K562 (cell line): Measurements from ENCODE around the gene ADIG.

ENCODE experiments used
- CBX5 ChIP-seq: IDR thresholded peaks from 2 replicates; pipeline ENCODE4 v1.6.1; 2014; ENCODE audit warnings: low read depth, borderline replicate concordance
- ILK ChIP-seq: fragments of 450-650 bp; IDR thresholded peaks from 2 replicates; pipeline ENCODE4 v1.6.1; 2016; ENCODE audit warnings: missing genetic modification characterization, low read depth, mild to moderate bottlenecking, missing compliant biosample characterization, moderate library complexity, borderline replicate concordance
- MAFK ChIP-seq: IDR thresholded peaks from 2 replicates; pipeline ENCODE4 v1.6.1; 2011; ENCODE audit warnings: low read length, improper control_type of control experiment
- POLR2AphosphoS2 ChIP-seq: IDR thresholded peaks from 2 replicates; pipeline ENCODE4 v1.6.1; 2012; ENCODE audit warnings: low read length, improper control_type of control experiment
- SMAD1 ChIP-seq: fragments of 150-350 bp; IDR thresholded peaks from 2 replicates; pipeline ENCODE4 v1.6.1; 2014; ENCODE audit warnings: low read length, low read depth; ENCODE audit not compliant: partially characterized antibody
- SP1 ChIP-seq: sonication (generic); formaldehyde crosslinking; IDR thresholded peaks from 2 replicates; pipeline ENCODE4 v1.8.1; 2022; ENCODE audit warnings: mild to moderate bottlenecking, missing genetic modification reagents
- TF ChIP-seq, protein P1 (sequence below): IDR thresholded peaks from 3 replicates; pipeline ENCODE4 v1.6.1; 2011; ENCODE audit warnings: borderline replicate concordance, mild to moderate bottlenecking, moderate library complexity; ENCODE audit not compliant: insufficient read length; ENCODE audit errors: extremely low read depth
- TF ChIP-seq, protein P2 (sequence below): fragments of 250-450 bp; sonication (Bioruptor Pico); IDR thresholded peaks from 2 replicates; pipeline ENCODE4 v1.4.0; 2020; ENCODE audit warnings: mild to moderate bottlenecking, moderate library complexity
- TF ChIP-seq, protein P3 (sequence below), 3 experiments: IDR thresholded peaks in 2 of 3; conservative IDR thresholded peaks in 1 of 3; 2 replicates each; pipeline ENCODE4 v1.5.1; 2011 to 2012; ENCODE audit warnings: low read length in 3 of 3, mild to moderate bottlenecking in 3 of 3, control low read depth in 2 of 3, improper control_type of control experiment in 1 of 3, inconsistent platforms in 1 of 3, low read depth in 1 of 3, mixed read lengths in 1 of 3, moderate library complexity in 1 of 3; ENCODE audit not compliant: insufficient read depth in 2 of 3

DNA sequence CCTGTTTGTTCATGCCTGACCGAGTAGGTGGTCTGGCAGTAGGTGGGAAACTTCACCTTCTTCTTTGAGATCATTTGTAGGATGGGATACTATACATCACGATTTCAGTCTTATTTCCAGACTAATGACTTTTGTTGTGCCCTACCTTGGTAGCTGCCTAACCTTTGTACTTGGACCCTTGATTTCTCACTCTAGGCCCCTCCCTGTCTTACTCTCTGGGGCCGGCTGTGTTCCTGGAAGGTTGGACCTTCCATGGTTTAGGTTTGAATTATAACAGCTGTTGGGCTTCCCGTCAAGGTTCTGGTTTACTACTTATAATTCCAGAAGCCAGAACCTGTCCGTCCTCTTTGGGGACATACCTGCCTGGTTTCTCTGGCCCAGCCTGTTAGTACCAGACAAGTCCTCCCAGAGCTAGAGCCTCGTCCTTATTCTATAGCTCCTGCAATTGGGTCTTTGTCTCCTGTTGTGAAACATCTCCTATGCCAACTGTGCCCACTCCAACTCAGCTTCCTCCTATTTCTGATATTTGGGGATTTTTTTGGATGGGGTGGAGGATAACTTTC lies 14.9 kb upstream of the ADIG start:
- TF ChIP-seq CBX5: no peak
- TF ChIP-seq SP1 (CRISPR knock-in tag): no peak
- no peak for TF ChIP-seq POLR2AphosphoS2
- TF ChIP-seq, protein P1, sequence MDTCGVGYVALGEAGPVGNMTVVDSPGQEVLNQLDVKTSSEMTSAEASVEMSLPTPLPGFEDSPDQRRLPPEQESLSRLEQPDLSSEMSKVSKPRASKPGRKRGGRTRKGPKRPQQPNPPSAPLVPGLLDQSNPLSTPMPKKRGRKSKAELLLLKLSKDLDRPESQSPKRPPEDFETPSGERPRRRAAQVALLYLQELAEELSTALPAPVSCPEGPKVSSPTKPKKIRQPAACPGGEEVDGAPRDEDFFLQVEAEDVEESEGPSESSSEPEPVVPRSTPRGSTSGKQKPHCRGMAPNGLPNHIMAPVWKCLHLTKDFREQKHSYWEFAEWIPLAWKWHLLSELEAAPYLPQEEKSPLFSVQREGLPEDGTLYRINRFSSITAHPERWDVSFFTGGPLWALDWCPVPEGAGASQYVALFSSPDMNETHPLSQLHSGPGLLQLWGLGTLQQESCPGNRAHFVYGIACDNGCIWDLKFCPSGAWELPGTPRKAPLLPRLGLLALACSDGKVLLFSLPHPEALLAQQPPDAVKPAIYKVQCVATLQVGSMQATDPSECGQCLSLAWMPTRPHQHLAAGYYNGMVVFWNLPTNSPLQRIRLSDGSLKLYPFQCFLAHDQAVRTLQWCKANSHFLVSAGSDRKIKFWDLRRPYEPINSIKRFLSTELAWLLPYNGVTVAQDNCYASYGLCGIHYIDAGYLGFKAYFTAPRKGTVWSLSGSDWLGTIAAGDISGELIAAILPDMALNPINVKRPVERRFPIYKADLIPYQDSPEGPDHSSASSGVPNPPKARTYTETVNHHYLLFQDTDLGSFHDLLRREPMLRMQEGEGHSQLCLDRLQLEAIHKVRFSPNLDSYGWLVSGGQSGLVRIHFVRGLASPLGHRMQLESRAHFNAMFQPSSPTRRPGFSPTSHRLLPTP: no peak
- no peak for TF ChIP-seq SMAD1
- TF ChIP-seq, protein P2, sequence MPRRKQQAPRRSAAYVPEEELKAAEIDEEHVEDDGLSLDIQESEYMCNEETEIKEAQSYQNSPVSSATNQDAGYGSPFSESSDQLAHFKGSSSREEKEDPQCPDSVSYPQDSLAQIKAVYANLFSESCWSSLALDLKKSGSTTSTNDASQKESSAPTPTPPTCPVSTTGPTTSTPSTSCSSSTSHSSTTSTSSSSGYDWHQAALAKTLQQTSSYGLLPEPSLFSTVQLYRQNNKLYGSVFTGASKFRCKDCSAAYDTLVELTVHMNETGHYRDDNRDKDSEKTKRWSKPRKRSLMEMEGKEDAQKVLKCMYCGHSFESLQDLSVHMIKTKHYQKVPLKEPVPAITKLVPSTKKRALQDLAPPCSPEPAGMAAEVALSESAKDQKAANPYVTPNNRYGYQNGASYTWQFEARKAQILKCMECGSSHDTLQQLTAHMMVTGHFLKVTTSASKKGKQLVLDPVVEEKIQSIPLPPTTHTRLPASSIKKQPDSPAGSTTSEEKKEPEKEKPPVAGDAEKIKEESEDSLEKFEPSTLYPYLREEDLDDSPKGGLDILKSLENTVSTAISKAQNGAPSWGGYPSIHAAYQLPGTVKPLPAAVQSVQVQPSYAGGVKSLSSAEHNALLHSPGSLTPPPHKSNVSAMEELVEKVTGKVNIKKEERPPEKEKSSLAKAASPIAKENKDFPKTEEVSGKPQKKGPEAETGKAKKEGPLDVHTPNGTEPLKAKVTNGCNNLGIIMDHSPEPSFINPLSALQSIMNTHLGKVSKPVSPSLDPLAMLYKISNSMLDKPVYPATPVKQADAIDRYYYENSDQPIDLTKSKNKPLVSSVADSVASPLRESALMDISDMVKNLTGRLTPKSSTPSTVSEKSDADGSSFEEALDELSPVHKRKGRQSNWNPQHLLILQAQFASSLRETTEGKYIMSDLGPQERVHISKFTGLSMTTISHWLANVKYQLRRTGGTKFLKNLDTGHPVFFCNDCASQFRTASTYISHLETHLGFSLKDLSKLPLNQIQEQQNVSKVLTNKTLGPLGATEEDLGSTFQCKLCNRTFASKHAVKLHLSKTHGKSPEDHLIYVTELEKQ (CRISPR knock-in tag): no peak
- no peak for TF ChIP-seq MAFK
- no peak for TF ChIP-seq ILK (tag)
- TF ChIP-seq, protein P3, sequence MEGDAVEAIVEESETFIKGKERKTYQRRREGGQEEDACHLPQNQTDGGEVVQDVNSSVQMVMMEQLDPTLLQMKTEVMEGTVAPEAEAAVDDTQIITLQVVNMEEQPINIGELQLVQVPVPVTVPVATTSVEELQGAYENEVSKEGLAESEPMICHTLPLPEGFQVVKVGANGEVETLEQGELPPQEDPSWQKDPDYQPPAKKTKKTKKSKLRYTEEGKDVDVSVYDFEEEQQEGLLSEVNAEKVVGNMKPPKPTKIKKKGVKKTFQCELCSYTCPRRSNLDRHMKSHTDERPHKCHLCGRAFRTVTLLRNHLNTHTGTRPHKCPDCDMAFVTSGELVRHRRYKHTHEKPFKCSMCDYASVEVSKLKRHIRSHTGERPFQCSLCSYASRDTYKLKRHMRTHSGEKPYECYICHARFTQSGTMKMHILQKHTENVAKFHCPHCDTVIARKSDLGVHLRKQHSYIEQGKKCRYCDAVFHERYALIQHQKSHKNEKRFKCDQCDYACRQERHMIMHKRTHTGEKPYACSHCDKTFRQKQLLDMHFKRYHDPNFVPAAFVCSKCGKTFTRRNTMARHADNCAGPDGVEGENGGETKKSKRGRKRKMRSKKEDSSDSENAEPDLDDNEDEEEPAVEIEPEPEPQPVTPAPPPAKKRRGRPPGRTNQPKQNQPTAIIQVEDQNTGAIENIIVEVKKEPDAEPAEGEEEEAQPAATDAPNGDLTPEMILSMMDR (IDR thresholded peaks at IDR 0.05 in 2 of 3, conservative IDR thresholded peaks at IDR 0.05 in 1 of 3; ENCODE audit: insufficient read depth in 2 of 3, low read depth in 1 of 3, low read length in 3 of 3): no peak
